GM23248 (cell line): ENCODE measurements around the gene RARB.

Experiments
- EZH2 ChIP-seq: fragments of 200-600 bp; sonication (generic); IDR thresholded peaks from 2 replicates; pipeline ENCODE4 v1.6.1; 2018; ENCODE audit warnings: antibody characterized with exemption, mild to moderate bottlenecking; ENCODE audit not compliant: insufficient read depth, poor library complexity, severe bottlenecking
- EZH2phosphoT487 ChIP-seq: fragments of 200-600 bp; sonication (generic); IDR thresholded peaks from 2 replicates; pipeline ENCODE4 v1.6.1; 2018; ENCODE audit warnings: antibody characterized with exemption, moderate library complexity, mild to moderate bottlenecking, low read depth; ENCODE audit not compliant: insufficient read depth

DNA sequence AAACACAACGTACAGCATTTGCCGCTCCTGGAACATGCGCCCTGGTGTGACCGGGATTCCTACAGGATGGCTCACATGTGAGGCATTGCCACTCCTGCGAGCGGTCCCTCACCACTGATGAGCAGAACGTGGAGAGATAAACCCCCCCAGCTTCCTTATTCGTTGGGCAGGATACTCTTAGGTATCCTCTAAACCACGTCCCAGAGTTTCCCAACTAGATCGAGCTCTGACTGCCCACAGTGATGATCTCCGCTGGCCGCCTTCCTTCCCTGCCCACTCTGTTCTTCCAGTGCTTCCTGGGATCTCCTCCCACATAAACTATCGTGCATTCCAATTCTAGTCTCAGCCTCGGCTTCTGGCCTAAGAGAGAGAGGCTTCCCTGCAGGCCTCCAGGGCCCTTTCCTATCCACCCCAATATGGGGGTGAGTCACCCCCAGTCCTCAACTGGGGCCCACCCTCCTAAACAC is 144.9 kb downstream of the RARB start:
- TF ChIP-seq EZH2phosphoT487 (no peak), EZH2 (no peak)
